Activated naive CD4-positive, alpha-beta T cell treated with anti-CD3 and anti-CD28 coated beads, Interleukin-2, amount 50 U/mL, for 16 hours (primary cell): ENCODE results near the gene CHIC1.
"Not testable (repeated sequence)": the region's sequence is repeated elsewhere in the genome, so short reads cannot be mapped to it uniquely, and the experiment has no call there.

Experiments used
- DNase-seq: peaks from one replicate; pipeline ENCODE4 v3.0.0-alpha.2; 2020

CHIC1 gene

GRCh38 chrX:73562984-73563737 is at the start of gene CHIC1:
CHIC1 (plus strand) TSS chrX:73563197; CDS start chrX:73563285, 88 bp downstream.
- peak; percentile 69 for DNase-seq

GRCh38 chrX:73522823-73523222 is 40.2 kb upstream of the CHIC1 start:
- DNase-seq, result not testable (repeated sequence)

- no peak for DNase-seq
Measured at GRCh38 chrX:73524906-73525305, 38.1 kb upstream of the CHIC1 start.

GRCh38 chrX:73525928-73526690 is 36.9 kb upstream of the CHIC1 start:
- no peak for DNase-seq

- DNase-seq, result not testable (repeated sequence)
Measured at GRCh38 chrX:73531655-73532054, 31.3 kb upstream of the CHIC1 start.

- DNase-seq, result no peak
Measured at GRCh38 chrX:73556159-73556558, 6.8 kb upstream of the CHIC1 start.

GRCh38 chrX:73561801-73562200 is 1.2 kb upstream of the CHIC1 start:
- DNase-seq, result no peak

GRCh38 chrX:73562458-73562857 is 539 bp upstream of the CHIC1 start:
- DNase-seq, result no peak

GRCh38 chrX:73563738-73564068 is 706 bp downstream of the CHIC1 start:
- DNase-seq, result no peak

- no peak for DNase-seq
Measured at GRCh38 chrX:73577361-73577760, 14.4 kb downstream of the CHIC1 start.

GRCh38 chrX:73581002-73581628 is 18.1 kb downstream of the CHIC1 start:
- DNase-seq, result no peak

GRCh38 chrX:73597758-73598157 is 34.8 kb downstream of the CHIC1 start:
- DNase-seq, result not testable (repeated sequence)

- DNase-seq, result no peak
Measured at GRCh38 chrX:73615022-73615421, 52.0 kb downstream of the CHIC1 start.

GRCh38 chrX:73641669-73642068 is 78.7 kb downstream of the CHIC1 start:
- not testable (repeated sequence) for DNase-seq

- DNase-seq, result no peak
Measured at GRCh38 chrX:73647212-73647611, 84.2 kb downstream of the CHIC1 start.

GRCh38 chrX:73647632-73648322 is 84.8 kb downstream of the CHIC1 start:
- no peak for DNase-seq

GRCh38 chrX:73661322-73661721 is 98.3 kb downstream of the CHIC1 start:
- DNase-seq, result not testable (repeated sequence)

- DNase-seq, result no peak
Measured at GRCh38 chrX:73668779-73669178, 105.8 kb downstream of the CHIC1 start.

- DNase-seq, result no peak
Measured at GRCh38 chrX:73681408-73681807, 118.4 kb downstream of the CHIC1 start.

- no peak for DNase-seq
Measured at GRCh38 chrX:73683236-73683859, 120.4 kb downstream of the CHIC1 start.

GRCh38 chrX:73707014-73707413 is 144.0 kb downstream of the CHIC1 start:
- DNase-seq, result not testable (repeated sequence)

- no peak for DNase-seq
Measured at GRCh38 chrX:73728602-73729001, 165.6 kb downstream of the CHIC1 start.
